DND-41 (cell line): ENCODE data around the gene RTP2.

ENCODE experiments used
- CTCF ChIP-seq: IDR thresholded peaks from 2 replicates; pipeline ENCODE4 v1.5.1; 2012; ENCODE audit warnings: borderline replicate concordance, low read length, moderate library complexity, mild to moderate bottlenecking; ENCODE audit not compliant: poor library complexity, severe bottlenecking; ENCODE audit errors: extremely low read depth
- EZH2 ChIP-seq: IDR thresholded peaks from 3 replicates; pipeline ENCODE4 v1.6.1; 2012; ENCODE audit warnings: borderline replicate concordance, low read depth, mild to moderate bottlenecking, moderate library complexity, low read length, inconsistent platforms; ENCODE audit not compliant: severe bottlenecking

GRCh38 chr3:187709155-187709554, 6.8 kb upstream of the RTP2 start:
- TF ChIP-seq CTCF (no peak), EZH2 (no peak)
